NCI-H2227 (cell line): ENCODE data around the gene PLCL2.

ENCODE experiments used
- DNase-seq: peaks from one replicate; lab custom pipeline; 2025; ENCODE audit not compliant: unreplicated experiment; lab: John Stamatoyannopoulos, UW

The PLCL2 gene

GRCh38 chr3:16913264-16913580 lies 28.5 kb downstream of the PLCL2 start:
- DNase-seq: no peak

DNA sequence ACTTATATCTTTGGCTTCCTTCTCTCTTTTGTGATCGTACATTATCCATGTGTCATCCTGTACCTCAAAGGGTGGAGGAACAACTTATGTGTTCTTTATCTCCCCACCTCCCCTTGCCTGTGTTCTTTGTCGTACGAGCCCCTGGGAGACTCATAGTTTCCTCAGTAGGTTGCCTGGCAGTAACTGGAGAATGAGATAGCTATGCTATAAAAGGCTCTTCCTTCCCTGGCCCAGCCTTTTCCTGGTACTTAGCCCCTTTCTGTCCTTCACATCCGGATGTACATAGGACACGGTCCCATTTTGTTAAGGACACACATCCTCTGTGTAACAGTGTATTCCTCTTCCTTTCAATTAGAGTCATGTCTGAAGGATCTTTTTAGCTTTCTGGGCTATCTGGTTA lies 32.1 kb downstream of the PLCL2 start:
- DNase-seq: no peak

- DNase-seq: no peak
Measured at GRCh38 chr3:16917256-16917935, 32.6 kb downstream of the PLCL2 start.

DNA sequence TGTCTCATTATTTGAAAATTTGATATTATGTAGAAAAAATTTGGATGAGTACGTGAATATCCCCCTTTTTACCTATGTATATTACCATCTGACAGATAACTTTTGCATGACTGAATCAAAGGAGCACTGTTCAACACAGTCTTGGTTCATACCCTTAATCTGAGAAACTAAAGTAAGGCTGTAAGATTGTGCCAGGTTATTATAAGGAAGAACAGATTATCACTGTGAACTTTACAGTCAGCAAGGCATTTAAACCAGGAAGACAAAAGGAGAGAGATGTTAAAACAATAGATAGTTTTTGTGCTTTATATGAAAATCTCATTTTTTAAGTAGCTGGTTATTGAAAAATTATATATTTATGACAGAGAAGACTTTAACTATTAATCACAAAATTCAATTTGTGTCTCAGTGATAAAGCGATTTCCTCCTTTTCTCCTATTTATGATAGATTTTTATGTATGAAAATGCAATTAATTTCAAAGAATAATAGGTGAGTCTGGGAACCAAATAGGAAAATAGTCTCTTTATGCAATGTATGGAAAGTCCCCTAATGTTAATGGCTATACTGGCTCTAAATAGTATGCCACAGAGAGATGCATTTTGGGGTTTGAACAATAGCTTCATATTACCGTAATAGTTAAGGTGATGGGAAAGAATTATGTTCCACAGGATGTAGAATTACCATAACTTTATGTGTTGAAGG lies 33.4 kb downstream of the PLCL2 start:
- no peak for DNase-seq

GRCh38 chr3:16918683-16919025 lies 33.9 kb downstream of the PLCL2 start:
- no peak for DNase-seq

DNA sequence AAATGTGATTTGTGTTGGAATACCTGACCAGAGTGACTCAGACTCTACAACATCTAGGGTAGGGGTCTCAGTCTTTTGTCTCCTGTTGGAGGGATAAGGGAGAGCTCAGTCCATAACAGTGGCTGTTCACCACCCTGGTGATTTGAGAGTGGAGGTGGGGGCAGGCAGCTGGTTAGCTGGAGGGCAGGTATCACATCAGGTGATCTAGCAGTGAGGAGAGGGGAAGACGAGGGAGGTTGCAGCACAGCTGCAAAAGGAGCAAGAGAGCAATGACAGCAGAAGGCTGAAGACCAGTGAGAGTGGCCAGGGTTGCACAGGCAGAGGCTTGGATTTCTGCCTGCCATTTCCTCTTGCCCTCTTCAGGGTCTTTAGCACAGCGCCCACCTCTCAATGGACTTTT lies 38.4 kb downstream of the PLCL2 start:
- DNase-seq: no peak

DNA sequence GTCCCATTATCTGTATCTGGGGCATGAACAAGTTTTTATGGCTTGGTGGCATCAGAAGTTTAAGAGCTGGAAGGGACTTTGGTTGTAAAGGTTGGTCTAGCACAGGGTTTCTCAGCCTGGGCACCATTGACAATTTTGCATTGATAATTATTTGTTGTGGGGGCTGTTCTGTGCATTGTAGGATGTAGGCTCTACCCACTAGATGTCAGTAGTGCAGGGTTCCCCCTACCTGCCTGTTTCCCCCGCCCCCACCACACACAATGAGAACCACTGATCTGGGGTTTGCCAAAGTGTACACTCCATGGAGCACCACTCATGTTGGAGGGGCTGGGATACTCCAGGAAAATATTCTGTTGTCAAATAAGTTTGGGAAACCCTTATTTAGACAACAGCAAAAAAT lies 42.7 kb downstream of the PLCL2 start:
- no peak for DNase-seq

DNA sequence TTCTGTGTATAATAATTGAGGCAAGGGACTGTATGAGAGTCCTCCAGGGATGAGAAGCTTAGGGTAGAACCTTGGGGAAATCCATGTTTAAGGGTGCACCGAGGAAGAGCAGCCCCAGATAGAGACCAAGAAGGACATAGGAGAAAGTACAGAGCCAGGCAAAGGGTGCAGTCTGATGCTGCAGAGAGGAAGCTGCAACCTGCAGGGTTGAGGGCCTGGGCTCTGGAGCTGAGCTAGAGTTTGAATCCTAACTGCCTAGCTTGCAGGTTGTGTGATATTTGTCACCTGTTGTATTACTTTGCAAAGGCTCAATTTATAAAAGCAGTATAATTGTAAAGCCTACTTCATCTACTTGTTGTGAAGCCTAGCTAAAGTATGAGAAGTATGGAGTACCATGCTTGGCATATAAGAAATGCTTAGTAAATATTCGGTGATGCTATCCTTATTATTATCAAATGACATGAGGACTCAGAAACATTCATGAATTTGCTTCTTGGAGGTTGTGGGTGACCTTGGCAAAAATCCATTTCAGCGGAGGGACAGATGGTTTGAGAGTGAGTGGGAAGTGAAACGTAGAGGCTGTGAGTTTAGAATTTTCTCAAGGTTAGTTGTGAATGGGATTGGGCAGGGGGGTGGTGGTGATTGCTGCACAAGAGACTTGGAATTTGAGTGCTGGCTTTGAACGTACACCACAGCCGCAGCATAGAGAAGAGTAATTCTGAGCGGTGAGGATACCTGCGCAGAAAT lies 43.8 kb downstream of the PLCL2 start:
- DNase-seq: no peak

DNA sequence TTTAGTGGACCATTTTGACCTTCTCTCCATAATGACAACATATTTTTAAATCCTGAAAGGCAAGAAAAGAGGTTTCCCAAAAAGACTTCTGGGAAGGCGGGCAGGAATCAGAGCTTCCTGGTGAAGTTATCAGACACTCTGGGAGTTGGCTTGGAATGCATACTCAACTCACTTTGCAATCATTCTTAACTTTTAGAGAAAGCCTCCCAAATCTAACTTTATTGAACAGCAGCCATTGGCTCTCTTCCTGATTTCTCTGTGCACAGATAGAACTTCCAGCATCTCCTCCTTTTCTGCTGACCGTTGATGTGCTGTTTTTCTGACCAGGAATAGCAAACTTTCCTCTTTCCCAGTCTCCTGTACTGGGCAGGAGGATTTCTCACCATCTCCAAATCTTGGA lies 44.6 kb downstream of the PLCL2 start:
- DNase-seq: no peak

GRCh38 chr3:16932877-16933276 lies 48.1 kb downstream of the PLCL2 start:
- no peak for DNase-seq

DNA sequence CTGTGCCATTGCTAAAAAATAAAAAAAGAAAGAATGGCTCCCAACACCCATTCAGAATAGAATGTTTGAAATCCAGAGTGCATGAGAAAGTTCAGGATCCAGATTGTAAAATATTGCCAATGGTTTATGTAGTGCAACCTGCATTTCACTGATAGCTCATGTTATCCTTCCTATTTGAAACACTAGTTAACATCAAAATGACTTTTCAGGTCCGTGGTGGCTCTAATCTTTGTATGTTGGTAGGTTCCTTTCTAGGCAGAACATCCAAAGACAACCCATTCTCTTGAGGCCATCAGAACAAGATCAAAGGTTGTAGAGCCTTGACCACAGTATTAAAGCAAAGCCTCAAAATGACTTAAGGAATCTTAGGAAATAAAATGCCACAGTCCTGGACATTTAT lies 51.0 kb downstream of the PLCL2 start:
- no peak for DNase-seq

- no peak for DNase-seq
Measured at GRCh38 chr3:16936233-16936632, 51.5 kb downstream of the PLCL2 start.

DNA sequence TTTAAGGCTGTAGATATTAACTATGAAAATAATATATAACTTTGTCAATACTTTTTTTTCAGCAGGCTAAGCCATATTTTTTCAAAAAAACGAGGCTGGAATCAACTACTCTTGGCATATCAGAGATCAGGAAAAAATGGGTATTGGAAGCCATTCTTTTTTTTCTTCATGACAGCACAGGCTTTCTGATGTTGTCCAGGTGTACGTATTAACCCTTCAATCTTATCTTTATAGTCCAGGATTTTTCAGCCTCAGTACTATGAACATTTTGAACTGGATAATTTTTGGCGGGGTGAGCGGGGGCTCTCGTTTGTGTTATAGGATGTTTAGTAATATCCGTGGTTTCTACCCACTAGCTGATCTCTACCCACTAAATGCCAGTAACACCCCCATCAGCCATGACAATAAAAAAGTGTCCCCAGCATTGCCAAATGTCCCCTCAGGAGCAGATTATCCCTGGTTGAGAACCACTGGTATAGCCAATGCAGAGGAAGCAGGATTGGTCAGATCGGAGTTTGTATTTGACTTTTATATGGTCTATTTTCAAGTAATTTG lies 52.0 kb downstream of the PLCL2 start:
- DNase-seq: no peak

DNA sequence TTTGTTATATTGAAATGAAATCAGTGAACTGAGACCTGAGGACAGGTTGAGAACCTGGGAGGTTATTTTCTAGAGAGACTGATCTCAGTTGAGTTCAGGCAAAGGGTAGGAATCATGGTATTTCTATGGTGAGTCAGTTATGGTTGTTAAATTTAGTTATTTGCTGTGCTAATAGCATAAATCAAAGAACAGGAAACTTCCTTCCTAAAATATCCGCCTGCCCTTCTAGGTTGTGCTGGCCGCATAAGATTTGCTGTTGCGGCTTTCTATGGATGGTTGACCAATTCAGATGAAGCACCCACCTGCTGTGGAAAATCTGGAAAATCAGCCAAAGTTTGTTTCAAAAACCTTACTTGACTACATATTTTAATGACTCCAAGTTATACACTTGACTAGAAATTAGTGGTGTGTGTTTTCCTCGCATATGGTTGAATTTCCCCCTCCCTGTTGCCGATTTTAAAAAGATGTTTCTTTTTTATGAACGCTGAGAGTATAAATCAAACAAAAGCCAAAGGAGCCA lies 52.6 kb downstream of the PLCL2 start:
- DNase-seq: no peak

DNA sequence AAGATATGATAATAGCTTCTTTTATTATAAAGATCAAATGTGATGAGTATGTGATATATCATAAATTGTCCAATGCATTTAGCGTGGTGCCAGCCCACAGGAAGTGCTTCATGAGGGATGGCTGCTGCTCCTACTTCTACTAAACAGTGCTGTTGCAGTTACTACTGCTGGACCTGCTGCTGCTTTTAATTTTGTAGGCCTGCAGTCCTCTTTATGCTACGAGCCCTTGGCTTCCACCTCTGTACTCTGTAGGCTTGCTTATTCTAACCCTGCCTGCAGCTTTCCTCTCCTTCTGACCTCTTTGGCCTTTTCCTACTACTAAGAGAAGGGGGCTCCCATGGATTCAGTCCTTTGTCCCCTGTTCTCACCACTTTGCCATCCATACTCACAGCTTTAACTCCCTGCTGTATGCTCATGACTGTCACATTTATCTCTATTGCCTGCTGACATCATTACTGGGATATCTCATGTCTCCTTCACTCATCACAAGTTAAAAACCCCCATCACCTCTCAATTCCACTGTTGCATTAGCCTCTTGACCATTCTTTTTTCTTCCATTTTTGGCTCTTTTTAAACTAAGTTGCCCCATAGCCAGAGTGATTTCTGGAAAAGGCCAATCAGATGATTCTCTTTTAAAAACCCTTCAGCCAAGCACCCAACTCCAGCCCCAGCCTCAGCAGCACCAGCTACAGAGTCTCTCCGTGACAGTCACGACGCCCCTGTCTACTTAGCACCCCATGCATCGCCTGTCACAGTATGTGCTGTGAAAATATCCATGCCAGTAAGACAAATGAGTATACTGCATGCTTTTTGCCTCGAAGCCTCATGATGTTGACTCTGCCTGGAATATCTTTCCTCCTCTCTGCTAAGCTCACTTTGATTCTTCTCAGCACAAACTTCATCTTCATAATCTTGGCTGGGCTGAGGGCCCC lies 56.3 kb downstream of the PLCL2 start:
- DNase-seq: no peak

DNA sequence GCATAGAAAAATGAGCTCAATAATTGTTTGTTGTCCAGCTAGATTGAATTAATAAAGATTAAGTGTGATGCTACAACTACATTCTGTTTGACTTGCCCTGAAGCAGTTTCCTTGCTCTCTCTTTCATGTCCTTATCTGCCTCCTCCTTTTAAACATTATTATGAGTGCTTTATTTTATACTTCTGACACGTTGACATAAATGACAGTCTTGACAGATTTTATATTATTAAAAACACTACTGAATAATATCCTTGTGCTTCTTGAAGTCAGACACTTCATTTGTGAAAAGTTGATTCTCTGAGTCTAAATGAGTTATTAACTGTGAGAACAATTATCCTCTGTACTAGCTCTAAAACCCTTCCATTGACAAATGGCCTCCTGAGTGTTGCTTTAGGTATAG lies 58.2 kb downstream of the PLCL2 start:
- no peak for DNase-seq

DNA sequence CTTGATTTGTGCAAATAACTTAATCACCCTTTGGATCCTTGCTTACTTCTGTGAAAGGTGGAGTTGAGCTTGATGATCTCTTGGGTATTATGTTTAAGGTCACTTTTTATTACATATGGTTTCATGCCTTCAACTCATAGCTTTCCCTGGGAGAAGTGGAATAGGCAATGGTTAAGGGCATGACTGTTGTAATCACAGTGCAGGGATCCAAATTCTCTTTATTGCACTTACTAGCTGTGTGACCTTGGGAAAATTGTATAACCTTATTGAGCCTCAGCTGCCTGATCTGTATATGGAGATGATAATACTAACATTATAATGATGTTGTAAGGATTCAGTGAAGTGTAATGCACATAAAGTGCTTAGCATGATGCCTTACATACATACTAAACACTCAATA lies 59.1 kb downstream of the PLCL2 start:
- DNase-seq: no peak

DNA sequence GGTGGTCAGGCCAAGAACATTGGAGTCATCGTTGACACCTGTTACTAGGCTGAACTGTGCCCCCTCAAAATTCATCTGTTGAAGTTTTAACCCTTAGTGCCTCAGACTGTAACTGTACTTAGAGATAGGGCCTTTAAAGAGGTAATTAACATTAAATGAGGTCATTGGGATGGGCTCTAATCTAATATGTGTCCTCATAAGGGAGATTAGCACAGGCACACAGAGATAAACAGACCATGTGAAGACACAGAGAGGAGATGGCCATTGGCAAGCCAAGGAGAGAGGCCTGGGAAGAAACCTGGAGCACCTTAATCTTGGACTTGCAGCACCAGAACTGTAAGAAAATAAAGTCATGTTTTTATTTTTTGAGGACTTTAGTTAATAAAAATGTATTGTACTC lies 59.6 kb downstream of the PLCL2 start:
- no peak for DNase-seq

DNA sequence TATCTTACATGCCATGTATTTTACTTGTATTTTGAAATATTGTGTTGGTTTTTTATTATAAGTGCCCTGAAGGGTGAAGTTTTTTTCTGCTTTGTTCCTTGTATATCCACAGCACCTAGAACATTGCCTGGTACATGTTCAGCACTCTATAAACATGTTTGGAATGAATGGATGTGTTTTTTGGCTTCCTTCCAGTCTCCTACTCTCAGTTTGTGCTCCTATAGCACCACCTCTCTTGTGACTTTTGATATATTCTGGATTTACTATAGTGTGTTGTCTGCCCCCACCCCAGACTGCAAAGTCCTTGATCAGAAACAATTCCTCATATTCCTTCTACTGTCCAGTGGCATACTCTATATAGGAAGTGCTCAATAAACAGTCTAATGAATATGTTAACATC lies 60.6 kb downstream of the PLCL2 start:
- no peak for DNase-seq

DNA sequence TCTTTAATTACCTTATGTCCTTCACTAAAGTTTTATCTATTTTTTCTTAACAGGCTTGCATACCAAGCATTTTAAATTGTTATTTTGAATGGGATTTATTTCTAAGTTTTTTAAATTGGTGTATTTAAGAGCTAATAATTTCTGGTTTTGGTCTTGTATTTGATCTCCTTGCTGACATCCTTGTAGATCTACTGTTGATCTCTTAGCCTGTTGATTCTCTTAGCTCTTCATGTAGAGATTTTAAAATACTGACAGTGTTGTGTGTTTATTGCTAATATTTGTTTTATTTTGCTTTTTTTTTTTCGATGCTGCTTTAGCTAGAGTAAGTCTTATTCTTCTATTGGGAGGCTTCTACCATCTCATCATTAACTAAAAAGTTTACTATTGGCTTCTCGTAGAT lies 65.5 kb downstream of the PLCL2 start:
- DNase-seq: no peak

- no peak for DNase-seq
Measured at GRCh38 chr3:16950845-16951244, 66.1 kb downstream of the PLCL2 start.
